ENCODE data around the gene RIOK3.

RIOK3 gene

GRCh38 chr18:23528580-23529472 lies 75.7 kb downstream of the RIOK3 start:
- DNase-seq (ENCODE audit: low read depth in 2 of 2, low spot score in 1 of 2), result no peak

- no peak for DNase-seq (ENCODE audit: low read depth in 2 of 2, low spot score in 1 of 2)
Observed at GRCh38 chr18:23529604-23530003, 76.5 kb downstream of the RIOK3 start.

DNA sequence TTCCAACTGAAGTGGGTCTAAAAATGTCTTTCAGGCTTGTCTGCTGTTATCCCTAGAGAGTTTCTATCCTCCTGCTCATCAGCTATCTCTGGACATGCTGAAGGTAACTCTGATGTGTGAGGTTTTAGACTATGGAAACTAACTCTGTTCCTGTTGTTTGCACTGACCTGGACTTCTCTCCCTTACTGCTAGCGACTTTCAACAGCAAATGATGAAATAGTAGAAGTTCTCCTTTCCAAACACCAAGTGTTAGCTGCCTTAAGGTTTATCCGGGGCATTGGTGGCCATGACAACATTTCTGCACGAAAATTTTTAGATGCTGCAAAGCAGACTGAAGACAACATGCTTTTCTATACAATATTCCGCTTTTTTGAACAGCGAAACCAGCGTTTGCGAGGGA lies 77.1 kb downstream of the RIOK3 start:
- no peak for DNase-seq (ENCODE audit: low read depth in 2 of 2, low spot score in 1 of 2)

GRCh38 chr18:23531912-23532311 lies 78.8 kb downstream of the RIOK3 start:
- DNase-seq (ENCODE audit: low read depth in 2 of 2, low spot score in 1 of 2), result no peak

All from stimulated activated CD8-positive, alpha-beta memory T cell treated with anti-CD3 and anti-CD28 coated beads, Interleukin-4, amount 100 ng/mL, for 4 hours (primary cell).